Neural progenitor cell (in vitro differentiated cells): ENCODE measurements around the gene PAFAH1B1. TPM values are rescaled to one million over a fixed set of nuclear protein-coding genes. Genes with fewer than 3 reads are reported as not detected.

Experiments used
- DNase-seq: peaks from one replicate; pipeline ENCODE4 v3.0.0-alpha.2; 2016; ENCODE audit warnings: low spot score
- H2AFZ ChIP-seq: fragments of 200-600 bp; sonication (generic); replicated peaks from 2 replicates; pipeline ENCODE4 v1.6.1; 2016; ENCODE audit warnings: antibody characterized with exemption
- H3F3A ChIP-seq: fragments of 200-600 bp; sonication (generic); 2 replicates; pipeline ENCODE4 v1.6.1; 2016; ENCODE audit warnings: antibody characterized with exemption, low read depth
- H3K27ac ChIP-seq: fragments of 200-600 bp; sonication (generic); 2 replicates; pipeline ENCODE4 v1.5.1; 2016; ENCODE audit warnings: mild to moderate bottlenecking
- H3K27me3 ChIP-seq: fragments of 200-600 bp; sonication (generic); 2 replicates; pipeline ENCODE4 v1.6.1; 2016; ENCODE audit warnings: mild to moderate bottlenecking, moderate library complexity
- H3K36me3 ChIP-seq: fragments of 200-600 bp; sonication (generic); 2 replicates; pipeline ENCODE4 v1.5.1; 2016
- H3K4me1 ChIP-seq: fragments of 200-600 bp; sonication (generic); 2 replicates; pipeline ENCODE4 v1.6.1; 2016; ENCODE audit warnings: mixed run types
- H3K4me2 ChIP-seq: fragments of 200-600 bp; sonication (generic); 2 replicates; pipeline ENCODE4 v1.6.1; 2016
- H3K4me3 ChIP-seq: fragments of 200-600 bp; sonication (generic); 2 replicates; pipeline ENCODE4 v1.5.1; 2016
- H3K79me2 ChIP-seq: fragments of 200-600 bp; sonication (generic); 2 replicates; pipeline ENCODE4 v1.6.1; 2016; ENCODE audit warnings: low read depth
- H3K9ac ChIP-seq: fragments of 200-600 bp; sonication (generic); 2 replicates; pipeline ENCODE4 v1.6.1; 2016
- H3K9me3 ChIP-seq: fragments of 200-600 bp; sonication (generic); 2 replicates; pipeline ENCODE4 v1.5.1; 2016; ENCODE audit warnings: low read depth
- H4K20me1 ChIP-seq: fragments of 200-600 bp; sonication (generic); 2 replicates; pipeline ENCODE4 v1.6.1; 2016; ENCODE audit warnings: low read depth
- H3K27ac Mint-ChIP-seq: 3 replicates; pipeline ENCODE4 v1.8.0; 2021; ENCODE audit warnings: mixed read lengths
- H3K27me3 Mint-ChIP-seq: 2 replicates; pipeline ENCODE4 v1.8.0; 2022; ENCODE audit warnings: low read depth, mild to moderate bottlenecking, inconsistent platforms, moderate library complexity, mixed read lengths; ENCODE audit not compliant: insufficient read depth
- H3K36me3 Mint-ChIP-seq: 3 replicates; pipeline ENCODE4 v1.8.0; 2021; ENCODE audit warnings: mixed read lengths
- H3K4me1 Mint-ChIP-seq: 3 replicates; pipeline ENCODE4 v1.8.0; 2021; ENCODE audit warnings: mixed read lengths
- H3K4me3 Mint-ChIP-seq: 3 replicates; pipeline ENCODE4 v1.8.0; 2021; ENCODE audit warnings: mild to moderate bottlenecking, moderate library complexity, mixed read lengths
- H3K9me3 Mint-ChIP-seq: 3 replicates; pipeline ENCODE4 v1.8.0; 2020; ENCODE audit warnings: mixed read lengths
- EZH2 ChIP-seq: fragments of 200-600 bp; sonication (generic); IDR thresholded peaks from 2 replicates; pipeline ENCODE4 v1.6.1; 2017; ENCODE audit warnings: antibody characterized with exemption, mild to moderate bottlenecking, moderate library complexity
- EZH2phosphoT487 ChIP-seq: fragments of 200-600 bp; sonication (generic); IDR thresholded peaks from 2 replicates; pipeline ENCODE4 v1.6.1; 2017; ENCODE audit warnings: antibody characterized with exemption
- total RNA-seq: library from RNA; depleted of rRNA; stranded (reverse); fragments of >200 nt; gene quantifications from 2 replicates; pipeline ENCODE4 v1.2.3, GENCODE V29; 2015; ENCODE audit warnings: low replicate concordance
- TF ChIP-seq, protein P1 (sequence below): fragments of 200-600 bp; sonication (generic); IDR thresholded peaks from 2 replicates; pipeline ENCODE4 v1.5.1; 2017; ENCODE audit warnings: antibody characterized with exemption, mild to moderate bottlenecking

PAFAH1B1 gene
- total RNA-seq, 1 donor from 2014 or later, result 209 TPM

DNA sequence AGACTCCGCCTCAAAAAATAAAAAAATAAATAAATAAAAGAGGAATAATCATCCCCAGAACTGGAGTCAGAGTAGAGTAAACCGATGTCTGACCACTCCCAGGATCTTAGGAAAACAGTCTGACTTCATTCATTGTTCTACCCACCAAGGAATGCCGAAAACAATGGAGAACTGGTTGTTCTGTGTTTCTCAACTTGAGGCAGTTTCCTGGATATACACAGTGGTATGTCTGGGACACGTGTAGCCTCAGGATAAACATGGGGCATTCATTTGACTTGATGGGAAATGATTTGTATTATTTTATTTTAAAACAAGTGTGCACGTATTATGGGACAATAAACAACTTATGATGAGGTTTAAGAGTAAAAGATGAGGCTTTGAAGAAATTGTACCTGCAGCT is 32.8 kb upstream of the PAFAH1B1 start:
- Mint-ChIP-seq H3K27me3 (peaks cover 12% of the 10 kb centered on the region), H3K4me1 (peaks cover 6% of the 10 kb centered on the region), H3K9me3 (peaks cover 30% of the 10 kb centered on the region), H3K36me3 (no peaks in the 10 kb centered on the region), H3K4me3 (no peak overlapping the region), H3K27ac (no peak overlapping the region)
- no peak overlapping the region for H3K4me2 ChIP-seq
- no peak for DNase-seq
- H3K36me3 ChIP-seq, result no peaks in the 10 kb centered on the region
- H3K27ac ChIP-seq, result no peak overlapping the region
- H3K79me2 ChIP-seq, result no peaks in the 10 kb centered on the region
- no peak overlapping the region for H3K4me3 ChIP-seq
- no peak overlapping the region for H2AFZ ChIP-seq
- H3K4me1 ChIP-seq, result peaks cover 5% of the 10 kb centered on the region
- TF ChIP-seq EZH2, result no peak
- TF ChIP-seq EZH2phosphoT487, result no peak
- TF ChIP-seq, protein P1, sequence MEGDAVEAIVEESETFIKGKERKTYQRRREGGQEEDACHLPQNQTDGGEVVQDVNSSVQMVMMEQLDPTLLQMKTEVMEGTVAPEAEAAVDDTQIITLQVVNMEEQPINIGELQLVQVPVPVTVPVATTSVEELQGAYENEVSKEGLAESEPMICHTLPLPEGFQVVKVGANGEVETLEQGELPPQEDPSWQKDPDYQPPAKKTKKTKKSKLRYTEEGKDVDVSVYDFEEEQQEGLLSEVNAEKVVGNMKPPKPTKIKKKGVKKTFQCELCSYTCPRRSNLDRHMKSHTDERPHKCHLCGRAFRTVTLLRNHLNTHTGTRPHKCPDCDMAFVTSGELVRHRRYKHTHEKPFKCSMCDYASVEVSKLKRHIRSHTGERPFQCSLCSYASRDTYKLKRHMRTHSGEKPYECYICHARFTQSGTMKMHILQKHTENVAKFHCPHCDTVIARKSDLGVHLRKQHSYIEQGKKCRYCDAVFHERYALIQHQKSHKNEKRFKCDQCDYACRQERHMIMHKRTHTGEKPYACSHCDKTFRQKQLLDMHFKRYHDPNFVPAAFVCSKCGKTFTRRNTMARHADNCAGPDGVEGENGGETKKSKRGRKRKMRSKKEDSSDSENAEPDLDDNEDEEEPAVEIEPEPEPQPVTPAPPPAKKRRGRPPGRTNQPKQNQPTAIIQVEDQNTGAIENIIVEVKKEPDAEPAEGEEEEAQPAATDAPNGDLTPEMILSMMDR, result no peak
- H3F3A ChIP-seq, result peaks cover 9% of the 10 kb centered on the region
- peaks cover 8% of the 10 kb centered on the region for H3K9me3 ChIP-seq
- H3K27me3 ChIP-seq, result no peaks in the 10 kb centered on the region
- H3K9ac ChIP-seq, result no peak overlapping the region
- H4K20me1 ChIP-seq, result no peaks in the 10 kb centered on the region

DNA sequence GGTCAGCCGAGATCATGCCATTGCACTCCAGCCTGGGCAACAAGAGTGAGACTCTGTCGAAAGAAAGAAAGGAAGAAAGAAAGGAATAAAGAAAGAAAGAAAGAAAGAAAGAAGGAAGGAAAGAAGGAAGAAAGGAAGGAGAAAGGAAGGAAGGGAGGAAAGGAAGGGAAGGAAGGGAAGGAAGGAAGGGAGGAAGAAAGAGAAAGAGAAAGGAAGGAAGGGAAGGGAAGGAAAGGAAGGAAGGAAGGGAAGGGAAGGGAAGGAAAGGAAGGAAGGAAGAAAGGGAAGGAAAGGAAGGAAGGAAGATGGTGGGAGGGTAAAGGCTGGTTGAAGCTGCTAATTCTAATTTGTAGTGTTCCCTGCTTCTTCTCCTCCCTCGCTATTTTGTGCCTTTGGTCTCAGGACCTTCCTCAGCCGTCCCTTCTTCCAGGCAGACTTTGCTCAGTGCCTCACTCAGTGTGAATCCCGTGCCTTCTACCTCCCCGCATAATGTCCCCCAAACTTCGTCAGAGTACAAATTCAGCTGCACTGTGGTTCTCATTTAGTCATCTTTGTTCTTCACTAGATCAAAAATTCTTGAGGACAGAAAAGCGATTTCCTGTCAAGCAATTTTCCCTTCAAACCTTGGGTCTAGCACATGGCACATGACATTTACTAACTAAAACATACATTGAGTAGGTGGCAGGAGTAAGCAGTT is 31.1 kb upstream of the PAFAH1B1 start:
- H3K9ac ChIP-seq, result no peak overlapping the region
- no peaks in the 10 kb centered on the region for H3K36me3 ChIP-seq
- no peak overlapping the region for H3K27ac ChIP-seq
- peaks cover 27% of the 10 kb centered on the region for H3K9me3 Mint-ChIP-seq
- no peak for DNase-seq
- no peak overlapping the region for H3K27ac Mint-ChIP-seq
- peaks cover 6% of the 10 kb centered on the region for H3K4me1 Mint-ChIP-seq
- H3K4me1 ChIP-seq, result peaks cover 5% of the 10 kb centered on the region
- H3F3A ChIP-seq, result peaks cover 9% of the 10 kb centered on the region
- H3K9me3 ChIP-seq, result peaks cover 8% of the 10 kb centered on the region
- TF ChIP-seq, protein P1, result no peak
- peaks cover 6% of the 10 kb centered on the region for H3K27me3 Mint-ChIP-seq
- H4K20me1 ChIP-seq, result no peaks in the 10 kb centered on the region
- H2AFZ ChIP-seq, result no peak overlapping the region
- no peaks in the 10 kb centered on the region for H3K27me3 ChIP-seq
- H3K36me3 Mint-ChIP-seq, result no peaks in the 10 kb centered on the region
- H3K4me3 Mint-ChIP-seq, result no peak overlapping the region
- H3K4me3 ChIP-seq, result no peak overlapping the region
- H3K4me2 ChIP-seq, result no peak overlapping the region
- H3K79me2 ChIP-seq, result no peaks in the 10 kb centered on the region

DNA sequence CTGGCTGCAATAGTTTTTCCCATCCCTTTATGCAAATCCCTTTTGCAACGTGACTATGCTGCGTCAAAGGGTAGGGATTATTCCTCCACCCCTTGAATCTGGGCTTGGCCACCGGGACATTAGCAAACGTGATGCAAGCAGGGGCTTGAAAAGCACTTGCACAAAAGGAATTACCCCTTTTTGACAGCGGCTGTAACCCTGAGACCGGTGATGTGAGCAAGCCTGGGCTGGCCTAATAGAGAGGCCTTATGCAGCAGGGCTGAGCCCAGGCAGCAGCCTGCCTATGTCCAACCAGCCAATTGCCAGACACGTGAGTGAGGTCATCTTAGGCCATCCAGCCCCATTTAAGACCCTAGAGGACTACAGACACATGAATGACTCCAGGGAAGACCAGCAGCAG is 30.4 kb upstream of the PAFAH1B1 start:
- Histone ChIP-seq H3K27ac (peak overlapping the region; percentile 12), H3K4me2 (no peak overlapping the region), H3K36me3 (no peaks in the 10 kb centered on the region), H3K4me1 (peaks cover 5% of the 10 kb centered on the region), H3K9me3 (peaks cover 8% of the 10 kb centered on the region), H3F3A (peaks cover 9% of the 10 kb centered on the region), H2AFZ (peak overlapping the region; percentile 14), H3K27me3 (no peaks in the 10 kb centered on the region), H3K79me2 (no peaks in the 10 kb centered on the region), H3K9ac (no peak overlapping the region), H4K20me1 (no peaks in the 10 kb centered on the region), H3K4me3 (no peak overlapping the region)
- DNase-seq, result peak; percentile 62
- peaks cover 26% of the 10 kb centered on the region for H3K9me3 Mint-ChIP-seq
- peaks cover 6% of the 10 kb centered on the region for H3K27me3 Mint-ChIP-seq
- peak overlapping the region; percentile 81 for H3K27ac Mint-ChIP-seq
- no peaks in the 10 kb centered on the region for H3K36me3 Mint-ChIP-seq
- H3K4me3 Mint-ChIP-seq, result no peak overlapping the region
- peaks cover 6% of the 10 kb centered on the region for H3K4me1 Mint-ChIP-seq
- TF ChIP-seq EZH2 (no peak), EZH2phosphoT487 (no peak)
- TF ChIP-seq, protein P1, result no peak
